HEK293 (cell line): ENCODE results near the gene MRTFA.

Experiments
- CTCF ChIA-PET: fragments of 350-600 bp; formaldehyde crosslinking; extraction: SDS; loops from one replicate; lab custom pipeline; 2021; ENCODE audit warnings: antibody characterized with exemption; lab: Yijun Ruan, JAX
- POLR2A ChIA-PET: fragments of 300-600 bp; formaldehyde crosslinking; extraction: SDS; loops from one replicate; lab custom pipeline; 2020; ENCODE audit warnings: antibody characterized with exemption, inconsistent platforms; lab: Yijun Ruan, JAX
- H3K27ac ChIP-seq: fragments of 200-500 bp; sonication (Bioruptor generic); 2 replicates; pipeline ENCODE4 v1.5.1; 2014; ENCODE audit warnings: low read depth, low read length, control low read depth, inconsistent platforms; ENCODE audit errors: extremely low read depth
- H3K36me3 ChIP-seq, 2 experiments: fragments of 200-500 bp in 1 of 2; sonication (Bioruptor generic) in 1 of 2; 1 replicate in 1 of 2; 2 replicates in 1 of 2; pipeline ENCODE4 v1.5.1; 2014 to 2017; ENCODE audit warnings: inconsistent platforms in 2 of 2, low read length in 2 of 2; ENCODE audit not compliant: control insufficient read depth in 2 of 2, insufficient read depth in 1 of 2
- H3K4me1 ChIP-seq: fragments of 200-500 bp; sonication (Bioruptor generic); 2 replicates; pipeline ENCODE4 v1.5.1; 2014; ENCODE audit warnings: mild to moderate bottlenecking, low read length, inconsistent platforms; ENCODE audit not compliant: control insufficient read depth, insufficient read depth
- H3K4me3 ChIP-seq: 2 replicates; pipeline ENCODE4 v1.5.1; 2011; ENCODE audit warnings: low read depth, mild to moderate bottlenecking, control low read depth, low read length, moderate library complexity
- H3K9me3 ChIP-seq: fragments of 200-500 bp; sonication (Bioruptor generic); 2 replicates; pipeline ENCODE4 v1.5.1; 2014; ENCODE audit warnings: low read depth, low read length, inconsistent platforms; ENCODE audit not compliant: control insufficient read depth, insufficient read depth
- FEZF1 ChIP-seq: fragments of 450-650 bp; formaldehyde crosslinking; IDR thresholded peaks from 2 replicates; pipeline ENCODE4 v1.5.1; 2016; ENCODE audit warnings: missing biosample characterization, missing genetic modification characterization
- GLI2 ChIP-seq: fragments of 450-650 bp; formaldehyde crosslinking; IDR thresholded peaks from 2 replicates; pipeline ENCODE4; 2017; ENCODE audit warnings: missing biosample characterization, missing genetic modification characterization, low read depth, borderline replicate concordance
- KLF16 ChIP-seq: fragments of 450-650 bp; formaldehyde crosslinking; IDR thresholded peaks from 2 replicates; pipeline ENCODE4 v1.5.1; 2017; ENCODE audit warnings: missing biosample characterization, missing genetic modification characterization
- REPIN1 ChIP-seq: fragments of 450-650 bp; formaldehyde crosslinking; IDR thresholded peaks from 2 replicates; pipeline ENCODE4 v1.5.1; 2017; ENCODE audit warnings: missing biosample characterization, missing genetic modification characterization, low read depth
- ZBTB20 ChIP-seq: fragments of 450-650 bp; formaldehyde crosslinking; IDR thresholded peaks from 2 replicates; pipeline ENCODE4 v1.5.1; 2016; ENCODE audit warnings: missing biosample characterization, missing genetic modification characterization
- ZBTB49 ChIP-seq: fragments of 450-650 bp; formaldehyde crosslinking; IDR thresholded peaks from 2 replicates; pipeline ENCODE4 v1.5.1; 2016; ENCODE audit warnings: missing biosample characterization, missing genetic modification characterization, low read depth
- ZBTB7A ChIP-seq: fragments of 450-650 bp; formaldehyde crosslinking; IDR thresholded peaks from 2 replicates; pipeline ENCODE4 v1.5.1; 2016; ENCODE audit warnings: low read depth, missing biosample characterization, missing genetic modification characterization
- ZBTB8A ChIP-seq: fragments of 450-650 bp; formaldehyde crosslinking; IDR thresholded peaks from 2 replicates; pipeline ENCODE4 v1.5.1; 2016; ENCODE audit warnings: missing biosample characterization, missing genetic modification characterization
- ZNF324 ChIP-seq: fragments of 450-650 bp; formaldehyde crosslinking; IDR thresholded peaks from 2 replicates; pipeline ENCODE4 v1.5.1; 2016; ENCODE audit warnings: missing biosample characterization, missing genetic modification characterization
- ZNF37A ChIP-seq: fragments of 450-650 bp; IDR thresholded peaks from 2 replicates; pipeline ENCODE4 v1.5.1; 2018; ENCODE audit warnings: missing biosample characterization, missing genetic modification characterization
- ZNF404 ChIP-seq: fragments of 450-650 bp; formaldehyde crosslinking; IDR thresholded peaks from 2 replicates; pipeline ENCODE4 v1.5.1; 2017; ENCODE audit warnings: missing biosample characterization, missing genetic modification characterization
- ZNF510 ChIP-seq: fragments of 450-650 bp; formaldehyde crosslinking; IDR thresholded peaks from 2 replicates; pipeline ENCODE4 v1.5.1; 2018; ENCODE audit warnings: mild to moderate bottlenecking, missing genetic modification characterization, missing biosample characterization; ENCODE audit not compliant: insufficient replicate concordance
- ZNF624 ChIP-seq: fragments of 450-650 bp; formaldehyde crosslinking; IDR thresholded peaks from 2 replicates; pipeline ENCODE4 v1.5.1; 2017; ENCODE audit warnings: missing biosample characterization, missing genetic modification characterization
- ZNF677 ChIP-seq: fragments of 450-650 bp; IDR thresholded peaks from 2 replicates; pipeline ENCODE4 v1.5.0; 2018; ENCODE audit warnings: missing biosample characterization, mild to moderate bottlenecking, missing genetic modification characterization, moderate library complexity
- ZNF704 ChIP-seq: fragments of 450-650 bp; formaldehyde crosslinking; IDR thresholded peaks from 2 replicates; pipeline ENCODE4 v1.5.1; 2016; ENCODE audit warnings: missing biosample characterization, missing genetic modification characterization
- ZNF768 ChIP-seq: fragments of 450-650 bp; formaldehyde crosslinking; IDR thresholded peaks from 2 replicates; pipeline ENCODE4 v1.5.1; 2018; ENCODE audit warnings: missing biosample characterization, mild to moderate bottlenecking, missing genetic modification characterization
- TF ChIP-seq, protein P1 (sequence below): fragments of 450-650 bp; formaldehyde crosslinking; IDR thresholded peaks from 2 replicates; pipeline ENCODE4 v1.5.1; 2016; ENCODE audit warnings: missing biosample characterization, missing genetic modification characterization

MRTFA gene

GRCh38 chr22:40367342-40367741 is 269.2 kb downstream of the MRTFA start:
- POLR2A ChIA-PET: no interaction called here
- Histone ChIP-seq H3K9me3 (no peaks in the 10 kb centered on the region), H3K27ac (no peak overlapping the region), H3K4me3 (no peak overlapping the region), H3K4me1 (peaks cover 1% of the 10 kb centered on the region), H3K36me3 (peaks cover 57 to 71% of the 10 kb centered on the region in 2 experiments)
- TF ChIP-seq ZNF324 (tag by site-specific recombination) (no peak), ZNF404 (tag by site-specific recombination) (no peak), ZBTB49 (tag by site-specific recombination) (no peak), ZNF37A (tag by site-specific recombination) (no peak), KLF16 (tag by site-specific recombination) (no peak), ZBTB8A (tag by site-specific recombination) (no peak)
- TF ChIP-seq, protein P1, sequence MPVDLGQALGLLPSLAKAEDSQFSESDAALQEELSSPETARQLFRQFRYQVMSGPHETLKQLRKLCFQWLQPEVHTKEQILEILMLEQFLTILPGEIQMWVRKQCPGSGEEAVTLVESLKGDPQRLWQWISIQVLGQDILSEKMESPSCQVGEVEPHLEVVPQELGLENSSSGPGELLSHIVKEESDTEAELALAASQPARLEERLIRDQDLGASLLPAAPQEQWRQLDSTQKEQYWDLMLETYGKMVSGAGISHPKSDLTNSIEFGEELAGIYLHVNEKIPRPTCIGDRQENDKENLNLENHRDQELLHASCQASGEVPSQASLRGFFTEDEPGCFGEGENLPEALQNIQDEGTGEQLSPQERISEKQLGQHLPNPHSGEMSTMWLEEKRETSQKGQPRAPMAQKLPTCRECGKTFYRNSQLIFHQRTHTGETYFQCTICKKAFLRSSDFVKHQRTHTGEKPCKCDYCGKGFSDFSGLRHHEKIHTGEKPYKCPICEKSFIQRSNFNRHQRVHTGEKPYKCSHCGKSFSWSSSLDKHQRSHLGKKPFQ (tag by site-specific recombination): no peak
- CTCF ChIA-PET: interaction anchor here (1.3 to 1.6 kb wide), 2 partner anchors 19 to 21 kb away, joined by 4 to 5 read pairs; partner anchors contain the start of gene ADSL

DNA sequence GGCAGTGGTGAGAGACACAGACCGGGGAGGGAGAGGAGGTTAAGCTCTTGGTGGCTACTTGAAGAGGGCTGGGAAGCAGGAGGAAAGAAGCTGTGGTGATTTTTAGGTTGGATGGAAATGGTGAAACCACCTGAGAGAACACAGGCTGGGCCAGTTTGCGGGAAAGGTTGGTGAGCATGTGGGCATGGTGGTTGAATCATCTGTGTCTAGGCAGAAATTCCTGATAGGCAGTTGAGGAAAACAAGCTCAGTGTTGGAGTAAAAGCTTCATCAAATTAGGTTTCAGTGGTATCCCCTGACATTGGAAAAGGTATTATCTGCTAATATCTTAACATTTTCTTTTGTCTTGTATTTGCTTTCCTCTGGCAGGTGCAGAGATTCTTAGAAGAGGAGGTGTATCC is 270.5 kb downstream of the MRTFA start:
- H3K4me1 ChIP-seq: no peaks in the 10 kb centered on the region
- no peak overlapping the region for H3K27ac ChIP-seq
- H3K4me3 ChIP-seq: no peak overlapping the region
- H3K9me3 ChIP-seq: no peaks in the 10 kb centered on the region
- no peak for TF ChIP-seq ZNF704 (tag by site-specific recombination)
- TF ChIP-seq, all 188 proteins: peak for 0
- POLR2A ChIA-PET: interaction anchor here (0.7 kb wide), 1 partner anchor 1317 kb away, joined by 5 read pairs; no protein-coding TSS in a partner anchor
- H3K36me3 ChIP-seq: peaks cover 57 to 84% of the 10 kb centered on the region in 2 experiments
- CTCF ChIA-PET: no interaction called here

DNA sequence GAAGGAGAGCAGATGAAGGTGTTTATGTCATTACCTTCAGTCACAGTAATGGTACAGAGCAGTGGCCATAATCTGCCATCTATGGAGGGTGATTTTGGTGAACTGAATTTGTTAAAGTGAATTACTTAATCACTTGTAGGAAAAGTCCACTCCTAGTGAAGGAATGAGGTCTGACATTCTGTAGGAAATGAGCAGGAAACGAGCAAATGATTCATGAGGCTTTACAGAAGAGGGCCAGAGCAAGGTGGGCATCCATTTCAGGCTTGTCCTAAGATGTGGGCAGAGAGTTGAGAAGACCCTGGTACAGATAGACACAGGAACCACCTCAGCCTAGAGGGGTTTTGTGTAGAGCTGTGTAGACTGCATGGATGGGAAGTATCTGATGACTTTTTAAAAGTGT is 272.1 kb downstream of the MRTFA start:
- POLR2A ChIA-PET: no interaction called here
- no peak for TF ChIP-seq FEZF1 (tag by site-specific recombination)
- no peak for TF ChIP-seq ZNF624 (tag by site-specific recombination)
- no peak for TF ChIP-seq ZNF768 (tag by site-specific recombination)
- no peak for TF ChIP-seq REPIN1 (tag by site-specific recombination)
- no peak for TF ChIP-seq ZNF677 (tag by site-specific recombination)
- no peak for TF ChIP-seq ZBTB7A (tag by site-specific recombination)
- TF ChIP-seq GLI2 (tag by site-specific recombination): no peak
- TF ChIP-seq ZNF510: no peak
- TF ChIP-seq ZBTB20 (tag by site-specific recombination): no peak
- no peak for TF ChIP-seq ZNF404 (tag by site-specific recombination)
- Histone ChIP-seq H3K4me3 (no peak overlapping the region), H3K36me3 (peaks cover 70 to 97% of the 10 kb centered on the region in 2 experiments), H3K4me1 (no peaks in the 10 kb centered on the region), H3K27ac (peak overlapping the region; percentile 22; the same call in 1 of the 2 replicates), H3K9me3 (no peaks in the 10 kb centered on the region)
- CTCF ChIA-PET: interaction anchor here (1.2 to 1.7 kb wide), 2 partner anchors 17 to 72 kb away, joined by 3 to 8 read pairs; no protein-coding TSS in a partner anchor
